ENCODE results near the gene USP53.
"Not testable (repeated sequence)": the region's sequence is repeated elsewhere in the genome, so short reads cannot be mapped to it uniquely, and the experiment has no call there.

Gene USP53

GRCh38 chr4:119212234-119212963 is at the start of gene USP53:
USP53 (plus strand) TSS chr4:119212713; CDS start chr4:119239760, 27,047 bp downstream.
- peak; percentile 96 to 97 for DNase-seq (ENCODE audit: low read depth in 2 of 2)

DNA sequence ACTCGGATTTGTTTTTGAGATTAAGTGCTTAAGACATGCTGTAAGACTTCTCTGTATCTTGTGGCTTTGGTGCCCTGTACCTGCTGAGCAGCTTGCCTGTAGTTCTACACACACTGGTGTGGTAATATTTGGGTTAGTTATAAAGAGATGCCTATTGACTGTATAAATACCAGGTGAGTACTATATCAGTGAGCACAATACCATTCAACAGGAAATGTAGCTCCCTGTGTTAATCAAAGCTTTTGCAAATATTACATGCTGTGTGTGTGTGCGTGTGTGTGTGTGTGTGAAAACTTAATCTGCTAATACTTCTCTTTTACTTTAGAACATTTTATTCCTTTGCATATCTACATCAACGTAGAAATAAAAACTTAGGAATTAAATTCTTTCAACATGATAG is 46.7 kb upstream of the USP53 start:
- DNase-seq (ENCODE audit: low read depth in 2 of 2) = no peak

DNA sequence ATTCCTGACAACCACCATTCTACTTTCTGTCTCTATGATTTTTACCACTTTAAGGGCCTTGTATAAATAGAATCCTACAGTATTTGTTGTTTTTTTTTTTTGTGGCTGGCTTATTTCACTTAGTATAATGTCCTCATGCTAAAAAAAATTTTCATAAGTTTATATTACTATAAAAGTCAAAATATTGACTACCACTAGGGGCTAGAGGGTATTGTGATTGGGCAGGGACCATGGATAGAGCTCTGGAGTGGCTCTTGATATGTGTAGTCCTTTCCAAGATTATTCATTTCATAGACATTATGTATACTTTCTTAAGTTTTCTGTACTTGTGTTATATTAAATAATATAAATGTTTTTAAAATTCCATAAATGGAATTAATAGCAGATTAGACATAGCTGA is 42.3 kb upstream of the USP53 start:
- DNase-seq (ENCODE audit: low read depth in 2 of 2) = no peak

- DNase-seq (ENCODE audit: low read depth in 2 of 2) = no peak
Measured at GRCh38 chr4:119172223-119172622, 40.3 kb upstream of the USP53 start.

DNA sequence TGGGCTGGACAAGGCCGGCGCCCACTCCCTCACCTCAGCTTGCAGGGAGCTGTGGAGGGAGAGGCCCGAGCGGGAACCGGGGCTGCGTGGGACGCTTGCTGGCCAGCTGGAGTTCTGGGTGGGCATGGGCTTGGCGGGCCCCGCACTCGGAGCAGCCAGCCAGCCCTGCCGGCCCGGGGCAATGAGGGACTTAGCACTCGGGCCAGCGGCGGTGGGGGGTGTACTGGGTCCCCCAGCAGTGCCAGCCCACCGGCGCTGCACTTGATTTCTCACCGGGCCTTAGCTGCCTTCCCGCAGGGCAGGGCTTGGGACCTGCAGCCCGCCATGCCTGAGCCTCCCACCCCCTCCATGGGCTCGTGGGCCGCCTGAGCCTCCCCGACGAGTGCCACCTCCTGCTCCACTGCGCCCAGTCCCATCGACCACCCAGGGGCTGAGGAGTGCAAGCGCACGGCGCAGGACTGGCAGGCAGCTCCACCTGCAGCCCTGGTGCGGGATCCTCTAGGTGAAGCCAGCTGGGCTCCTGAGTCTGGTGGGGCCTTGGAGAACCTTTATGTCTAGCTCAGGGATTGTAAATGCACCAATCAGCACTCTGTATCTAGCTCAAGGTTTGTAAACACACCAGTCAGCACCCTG is 38.7 kb upstream of the USP53 start:
- not testable (repeated sequence) for DNase-seq (ENCODE audit: low read depth in 2 of 2)

GRCh38 chr4:119179011-119179410 is 33.5 kb upstream of the USP53 start:
- DNase-seq (ENCODE audit: low read depth in 2 of 2) = no peak

DNA sequence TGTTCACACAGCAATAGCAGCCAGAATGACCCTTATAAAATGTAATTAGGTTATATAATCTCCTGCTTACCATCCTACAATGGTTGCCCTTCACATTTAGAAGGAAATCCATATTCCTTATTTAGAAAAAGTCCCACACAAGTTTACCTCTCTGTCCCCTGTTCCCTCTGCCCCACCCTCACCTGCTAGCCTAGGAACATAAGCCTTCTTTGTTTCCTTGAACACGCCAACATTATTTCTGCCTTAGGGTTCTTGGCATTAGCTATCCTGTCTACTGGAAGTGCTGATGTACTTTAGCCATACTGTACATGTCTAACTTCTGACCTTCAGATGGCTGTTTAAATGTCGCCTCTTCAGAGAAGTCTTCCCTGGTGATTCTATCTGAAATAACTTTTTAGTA is 28.4 kb upstream of the USP53 start:
- DNase-seq (ENCODE audit: low read depth in 2 of 2) = no peak

DNA sequence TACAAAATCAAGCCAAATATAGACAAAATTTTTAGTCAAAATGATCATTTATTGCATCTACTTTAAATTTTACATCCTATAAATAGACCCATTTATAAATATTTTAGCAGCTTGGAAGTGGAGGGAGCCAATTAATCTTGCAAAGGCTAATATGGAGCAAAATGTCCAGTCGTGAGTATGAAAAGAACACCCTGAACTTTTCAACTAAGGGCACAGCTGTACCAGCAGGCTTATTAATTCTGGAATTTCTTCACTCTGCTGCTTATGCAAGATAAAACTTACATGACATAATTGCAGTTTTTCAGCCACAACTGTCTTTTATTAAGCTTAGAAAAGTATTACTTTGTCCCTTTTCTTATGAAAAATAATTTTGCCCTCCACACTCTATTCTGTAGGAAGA is 22.9 kb upstream of the USP53 start:
- DNase-seq (ENCODE audit: low read depth in 2 of 2) = no peak

DNA sequence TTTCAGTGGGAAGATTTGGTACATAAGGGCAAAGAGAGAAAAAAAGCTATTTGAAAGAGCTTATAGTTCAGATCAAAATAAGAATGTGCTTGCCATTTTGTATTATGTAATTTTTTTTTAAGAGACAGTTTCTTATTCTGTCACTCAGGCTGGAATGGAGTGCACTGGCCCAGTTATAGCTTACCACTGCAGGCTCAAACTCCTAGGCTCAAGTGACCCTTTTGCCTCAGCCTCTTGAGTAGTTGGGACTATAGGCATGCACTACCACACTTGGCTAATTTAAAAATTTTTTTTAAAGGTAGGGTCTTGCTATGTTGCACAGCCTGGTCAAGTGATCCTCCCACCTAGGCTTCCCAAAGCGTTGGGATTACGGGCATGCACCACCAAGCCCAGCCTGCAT is 22.2 kb upstream of the USP53 start:
- no peak for DNase-seq (ENCODE audit: low read depth in 2 of 2)

GRCh38 chr4:119191505-119191904 is 21.0 kb upstream of the USP53 start:
- DNase-seq (ENCODE audit: low read depth in 2 of 2) = no peak

DNA sequence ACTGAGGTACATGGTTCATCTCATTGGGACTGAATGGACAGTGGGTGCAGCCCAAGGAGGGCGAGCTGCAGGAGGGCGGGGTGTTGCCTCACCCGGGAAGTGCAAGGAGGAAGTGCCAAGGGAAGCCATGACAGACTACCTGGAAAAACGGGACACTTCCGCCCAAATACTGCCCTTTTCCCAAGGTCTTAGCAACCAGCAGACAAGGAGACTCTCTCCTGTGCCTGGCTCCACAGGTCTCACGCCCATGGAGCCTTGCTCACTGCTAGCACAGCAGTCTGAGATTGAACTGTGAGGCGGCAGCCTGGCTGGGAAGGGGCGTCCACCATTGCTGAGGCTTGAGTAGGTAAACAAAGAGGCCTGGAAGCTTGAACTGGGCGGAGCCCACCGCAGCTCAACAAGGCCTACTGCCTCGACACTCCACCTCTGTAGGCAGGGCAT is 14.7 kb upstream of the USP53 start:
- no peak for DNase-seq (ENCODE audit: low read depth in 2 of 2)

DNA sequence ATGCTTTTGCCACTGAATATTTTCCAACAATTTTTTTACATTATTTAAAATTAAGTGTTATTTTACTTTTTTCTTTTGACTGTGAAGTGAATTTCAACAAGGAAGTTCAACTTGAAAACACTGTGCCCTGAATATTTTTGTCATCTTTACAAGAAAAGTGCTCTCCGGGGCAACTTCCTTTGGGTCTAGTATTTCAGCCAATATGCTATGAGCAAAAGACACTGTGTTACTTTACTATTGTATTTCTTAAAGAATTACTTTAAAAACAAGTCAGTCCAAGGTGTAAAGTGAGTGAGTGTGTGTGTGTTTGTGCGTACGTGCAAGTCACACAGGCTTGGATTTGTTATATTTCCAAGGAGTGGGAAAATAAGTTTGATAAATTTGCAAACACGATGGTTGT is 7.6 kb upstream of the USP53 start:
- DNase-seq (ENCODE audit: low read depth in 2 of 2) = no peak

DNA sequence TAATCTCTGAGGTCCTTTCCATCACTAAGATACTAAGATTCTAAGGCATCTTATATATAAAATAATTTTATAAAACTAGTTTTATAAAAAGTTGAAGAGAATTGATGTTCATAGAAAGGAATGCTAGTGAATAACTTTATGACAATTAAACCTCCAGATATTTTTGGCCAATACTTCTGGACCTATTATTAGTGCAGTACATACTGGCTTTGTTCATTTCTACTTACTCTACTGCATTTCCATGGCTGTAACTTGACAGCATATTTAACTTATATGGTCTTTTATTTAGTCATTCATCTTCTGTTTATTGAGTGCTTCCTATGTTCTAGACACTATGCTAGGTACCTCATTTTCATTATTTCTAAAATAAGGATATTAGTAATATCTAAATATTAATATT is 6.8 kb upstream of the USP53 start:
- DNase-seq (ENCODE audit: low read depth in 2 of 2) = no peak

DNA sequence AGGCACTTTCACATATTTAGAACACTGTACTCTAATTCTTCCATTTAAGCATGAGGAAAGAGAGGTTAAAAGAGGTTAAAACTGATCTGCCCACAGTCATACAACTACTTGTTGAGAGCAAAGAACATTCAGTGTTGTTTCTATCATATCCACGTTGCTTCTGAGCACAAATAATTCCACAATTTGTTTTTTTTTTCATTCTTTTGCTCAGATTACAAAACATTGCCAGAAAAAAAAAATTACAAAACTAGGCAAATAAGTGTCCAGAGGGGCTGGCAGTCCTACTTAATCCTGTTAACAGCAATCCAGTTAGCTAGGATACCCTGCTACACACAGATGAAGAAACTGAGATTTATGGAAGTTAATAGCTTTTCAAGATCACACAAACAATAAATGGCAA is 6.3 kb upstream of the USP53 start:
- DNase-seq (ENCODE audit: low read depth in 2 of 2) = no peak

- no peak for DNase-seq (ENCODE audit: low read depth in 2 of 2)
Measured at GRCh38 chr4:119207051-119207450, 5.5 kb upstream of the USP53 start.

DNA sequence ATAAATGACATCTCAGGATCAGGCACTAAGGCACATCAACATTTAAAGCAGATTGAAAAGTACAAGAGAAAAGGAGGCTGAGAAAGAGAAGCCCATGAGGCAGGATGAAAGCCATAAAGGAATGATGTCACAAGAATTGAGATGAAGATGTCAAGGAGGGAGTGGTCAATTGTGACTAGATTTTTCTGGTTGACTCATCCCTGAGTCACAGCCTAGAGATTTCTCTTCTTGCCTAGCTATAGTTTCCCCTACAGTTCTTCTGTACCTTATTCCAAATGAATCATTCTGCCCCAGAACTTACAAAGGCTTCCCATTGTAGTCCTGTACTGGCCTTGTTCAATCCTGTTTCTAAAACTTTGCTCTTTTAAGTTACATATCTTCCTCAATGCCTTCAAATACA is 3.4 kb upstream of the USP53 start:
- peak in 1 of 2 donors; percentile 8 for DNase-seq (ENCODE audit: low read depth in 2 of 2)

GRCh38 chr4:119209586-119209985 is 2.9 kb upstream of the USP53 start:
- DNase-seq (ENCODE audit: low read depth in 2 of 2) = no peak

- DNase-seq (ENCODE audit: low read depth in 2 of 2) = no peak
Measured at GRCh38 chr4:119210775-119211174, 1.7 kb upstream of the USP53 start.

GRCh38 chr4:119211867-119212233 is 663 bp upstream of the USP53 start:
- no peak for DNase-seq (ENCODE audit: low read depth in 2 of 2)

GRCh38 chr4:119212964-119213606 is 572 bp downstream of the USP53 start:
- peak; percentile 14 to 39 for DNase-seq (ENCODE audit: low read depth in 2 of 2)

GRCh38 chr4:119218093-119218492 is 5.6 kb downstream of the USP53 start:
- no peak for DNase-seq (ENCODE audit: low read depth in 2 of 2)

- no peak for DNase-seq (ENCODE audit: low read depth in 2 of 2)
Measured at GRCh38 chr4:119221412-119221811, 8.9 kb downstream of the USP53 start.

- no peak for DNase-seq (ENCODE audit: low read depth in 2 of 2)
Measured at GRCh38 chr4:119227690-119228089, 15.2 kb downstream of the USP53 start.

Measured in stimulated activated CD8-positive, alpha-beta memory T cell treated with anti-CD3 and anti-CD28 coated beads, Interleukin-2, amount 100 ng/mL, for 1 hour (primary cell).